HepG2 (cell line): ENCODE results near the gene PEAK3. TPM values are rescaled to one million over a fixed set of nuclear protein-coding genes. Genes with fewer than 3 reads are reported as not detected.
A peak's percentile ranks its signal among the peaks of the same experiment; 100 is the strongest.

Experiments used
- ETV6 ChIP-seq: sonication (generic); formaldehyde crosslinking; conservative IDR thresholded peaks from 2 replicates; pipeline ENCODE4 v1.4.0; 2020; ENCODE audit warnings: missing genetic modification reagents
- FOXP1 ChIP-seq, 2 experiments: fragments of 450-650 bp in 1 of 2; IDR thresholded peaks; 2 replicates each; pipeline ENCODE4 v1.6.1; 2017 to 2018; ENCODE audit warnings: antibody characterized with exemption in 1 of 2
- GPN1 ChIP-seq: sonication (generic); formaldehyde crosslinking; IDR thresholded peaks from 2 replicates; pipeline ENCODE4 v1.5.1; 2020; ENCODE audit warnings: missing genetic modification reagents, borderline replicate concordance
- HMGXB4 ChIP-seq, 2 experiments: sonication (generic) in 1 of 2; formaldehyde crosslinking in 1 of 2; IDR thresholded peaks; 2 replicates each; pipeline versions ENCODE4 v1.4.0 to v1.6.1; 2018 to 2020; ENCODE audit warnings: missing genetic modification reagents in 2 of 2, borderline replicate concordance in 1 of 2, low read depth in 1 of 2, mild to moderate bottlenecking in 1 of 2, missing biosample characterization in 1 of 2
- HOXA9 ChIP-seq: sonication (generic); formaldehyde crosslinking; IDR thresholded peaks from 2 replicates; pipeline ENCODE4 v1.8.1; 2022; ENCODE audit warnings: missing genetic modification reagents, mild to moderate bottlenecking, moderate library complexity, borderline replicate concordance
- KDM1A ChIP-seq: IDR thresholded peaks from 2 replicates; pipeline ENCODE4 v1.6.1; 2016; ENCODE audit warnings: missing compliant biosample characterization
- KDM3A ChIP-seq: IDR thresholded peaks from 2 replicates; pipeline ENCODE4 v1.6.1; 2018; ENCODE audit warnings: low read depth, missing compliant biosample characterization
- KDM5B ChIP-seq: sonication (generic); formaldehyde crosslinking; IDR thresholded peaks from 2 replicates; pipeline ENCODE4 v1.4.0; 2020; ENCODE audit warnings: missing genetic modification reagents, mild to moderate bottlenecking, borderline replicate concordance
- MAFK ChIP-seq, 2 experiments: IDR thresholded peaks in 1 of 2; conservative IDR thresholded peaks in 1 of 2; 2 replicates each; pipeline ENCODE4 v1.6.1; 2011; ENCODE audit warnings: improper control_type of control experiment in 2 of 2, low read length in 2 of 2
- PBX2 ChIP-seq: IDR thresholded peaks from 2 replicates; pipeline ENCODE4 v1.6.1; 2016; ENCODE audit warnings: control low read depth
- PBX3 ChIP-seq: sonication (generic); formaldehyde crosslinking; IDR thresholded peaks from 2 replicates; pipeline ENCODE4 v1.8.1; 2023; ENCODE audit warnings: missing genetic modification reagents, inconsistent platforms, borderline replicate concordance
- SP4 ChIP-seq: sonication (generic); formaldehyde crosslinking; IDR thresholded peaks from 2 replicates; pipeline ENCODE4 v1.8.1; 2023; ENCODE audit warnings: mild to moderate bottlenecking, missing genetic modification reagents
- ZFYVE20 ChIP-seq: sonication (generic); formaldehyde crosslinking; IDR thresholded peaks from 2 replicates; pipeline ENCODE4 v1.8.0; 2023; ENCODE audit warnings: low read depth, mild to moderate bottlenecking, moderate library complexity, missing genetic modification reagents, borderline replicate concordance
- ZNF766 ChIP-seq: sonication (generic); formaldehyde crosslinking; IDR thresholded peaks from 2 replicates; pipeline ENCODE4 v1.5.0; 2020; ENCODE audit warnings: missing genetic modification reagents, borderline replicate concordance
- ZSCAN12 ChIP-seq: sonication (generic); formaldehyde crosslinking; IDR thresholded peaks from 2 replicates; pipeline ENCODE4 v1.9.0; 2021; ENCODE audit warnings: mild to moderate bottlenecking, missing genetic modification reagents
- polyA plus RNA-seq, 8 experiments: library from polyadenylated mRNA; depleted of rRNA in 3 of 8; stranded (reverse) in 7 of 8; unstranded in 1 of 8; fragments of >200 nt; fragmentation: Illumina TruSeq in 4 of 8; extraction: Trizol in 4 of 8; gene quantifications; 2 replicates each; pipeline versions ENCODE4 v1.2.1 to v1.2.3, GENCODE V29; 2011 to 2016; ENCODE audit warnings: low read depth in 4 of 8, missing spikeins in 1 of 8, mixed read lengths in 1 of 8; ENCODE audit not compliant: insufficient read depth in 1 of 8
- total RNA-seq, 5 experiments: library from RNA; depleted of rRNA; stranded (reverse); fragments of >200 nt; fragmentation: Illumina TruSeq; extraction: Trizol; gene quantifications; 2 replicates each; pipeline ENCODE4 v1.2.3, GENCODE V29; 2016; ENCODE audit warnings: low read depth in 1 of 5
- TF ChIP-seq, protein P1 (sequence below): sonication (generic); formaldehyde crosslinking; IDR thresholded peaks from 2 replicates; pipeline ENCODE4 v1.4.0; 2020; ENCODE audit warnings: mild to moderate bottlenecking, missing genetic modification reagents

PEAK3 gene
- total and polyA plus RNA-seq, 2 of the 13 experiments (the other 11 are each of a cell fraction or from before 2014, with no cell fraction given), result not detected

DNA sequence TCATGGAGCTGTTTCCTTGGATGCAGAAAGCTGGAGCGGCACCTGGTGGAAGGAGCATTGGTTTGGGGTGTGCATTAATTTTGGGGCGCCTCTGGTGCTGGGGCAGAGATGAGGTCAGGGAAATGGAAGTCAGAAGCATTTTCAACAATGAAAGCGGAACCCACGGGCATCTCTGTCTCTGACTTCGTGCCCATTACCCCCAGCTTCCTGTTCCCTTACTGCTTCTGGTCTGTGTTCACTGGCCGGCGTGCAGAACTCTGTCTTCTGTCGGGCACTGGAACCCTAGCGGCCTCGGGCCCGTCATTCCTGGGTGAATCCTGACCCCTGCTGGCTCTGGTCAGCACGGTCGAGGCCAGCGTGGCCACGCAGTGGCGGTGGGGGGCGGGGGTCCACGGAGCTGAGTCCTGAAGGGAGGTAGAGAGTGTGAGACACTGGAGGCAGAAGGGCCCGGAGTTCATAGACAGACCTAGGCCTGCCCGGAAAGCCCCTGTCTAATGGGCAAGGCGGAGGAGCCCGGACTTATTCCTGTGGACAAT lies 33.9 kb upstream of the PEAK3 start (continued):
- TF ChIP-seq, protein P1, sequence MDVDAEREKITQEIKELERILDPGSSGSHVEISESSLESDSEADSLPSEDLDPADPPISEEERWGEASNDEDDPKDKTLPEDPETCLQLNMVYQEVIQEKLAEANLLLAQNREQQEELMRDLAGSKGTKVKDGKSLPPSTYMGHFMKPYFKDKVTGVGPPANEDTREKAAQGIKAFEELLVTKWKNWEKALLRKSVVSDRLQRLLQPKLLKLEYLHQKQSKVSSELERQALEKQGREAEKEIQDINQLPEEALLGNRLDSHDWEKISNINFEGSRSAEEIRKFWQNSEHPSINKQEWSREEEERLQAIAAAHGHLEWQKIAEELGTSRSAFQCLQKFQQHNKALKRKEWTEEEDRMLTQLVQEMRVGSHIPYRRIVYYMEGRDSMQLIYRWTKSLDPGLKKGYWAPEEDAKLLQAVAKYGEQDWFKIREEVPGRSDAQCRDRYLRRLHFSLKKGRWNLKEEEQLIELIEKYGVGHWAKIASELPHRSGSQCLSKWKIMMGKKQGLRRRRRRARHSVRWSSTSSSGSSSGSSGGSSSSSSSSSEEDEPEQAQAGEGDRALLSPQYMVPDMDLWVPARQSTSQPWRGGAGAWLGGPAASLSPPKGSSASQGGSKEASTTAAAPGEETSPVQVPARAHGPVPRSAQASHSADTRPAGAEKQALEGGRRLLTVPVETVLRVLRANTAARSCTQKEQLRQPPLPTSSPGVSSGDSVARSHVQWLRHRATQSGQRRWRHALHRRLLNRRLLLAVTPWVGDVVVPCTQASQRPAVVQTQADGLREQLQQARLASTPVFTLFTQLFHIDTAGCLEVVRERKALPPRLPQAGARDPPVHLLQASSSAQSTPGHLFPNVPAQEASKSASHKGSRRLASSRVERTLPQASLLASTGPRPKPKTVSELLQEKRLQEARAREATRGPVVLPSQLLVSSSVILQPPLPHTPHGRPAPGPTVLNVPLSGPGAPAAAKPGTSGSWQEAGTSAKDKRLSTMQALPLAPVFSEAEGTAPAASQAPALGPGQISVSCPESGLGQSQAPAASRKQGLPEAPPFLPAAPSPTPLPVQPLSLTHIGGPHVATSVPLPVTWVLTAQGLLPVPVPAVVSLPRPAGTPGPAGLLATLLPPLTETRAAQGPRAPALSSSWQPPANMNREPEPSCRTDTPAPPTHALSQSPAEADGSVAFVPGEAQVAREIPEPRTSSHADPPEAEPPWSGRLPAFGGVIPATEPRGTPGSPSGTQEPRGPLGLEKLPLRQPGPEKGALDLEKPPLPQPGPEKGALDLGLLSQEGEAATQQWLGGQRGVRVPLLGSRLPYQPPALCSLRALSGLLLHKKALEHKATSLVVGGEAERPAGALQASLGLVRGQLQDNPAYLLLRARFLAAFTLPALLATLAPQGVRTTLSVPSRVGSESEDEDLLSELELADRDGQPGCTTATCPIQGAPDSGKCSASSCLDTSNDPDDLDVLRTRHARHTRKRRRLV (CRISPR knock-in tag), result no peak
- TF ChIP-seq HMGXB4 (CRISPR knock-in tag; IDR thresholded peaks at IDR 0.05; ENCODE audit: borderline replicate concordance in 1 of 2, low read depth in 1 of 2) (peak; percentile 90 to 94), KDM3A (CRISPR knock-in tag) (peak; percentile 96), PBX3 (CRISPR knock-in tag) (no peak), KDM5B (CRISPR knock-in tag) (peak; percentile 65; the same call in 1 of the 2 replicates), HOXA9 (CRISPR knock-in tag) (no peak), MAFK (conservative IDR thresholded peaks at IDR 0.05 in 1 of 2, IDR thresholded peaks at IDR 0.05 in 1 of 2; ENCODE audit: low read length in 2 of 2) (no peak), ZNF766 (CRISPR knock-in tag) (no peak), GPN1 (no peak), SP4 (no peak), ETV6 (CRISPR knock-in tag) (no peak), ZSCAN12 (CRISPR knock-in tag) (no peak), KDM1A (CRISPR knock-in tag) (no peak), PBX2 (no peak), ZFYVE20 (no peak), FOXP1 (IDR thresholded peaks at IDR 0.05) (no peak), FOXP1 (CRISPR knock-in tag; IDR thresholded peaks at IDR 0.05) (no peak)
